Purkinje cell (primary cell): ENCODE measurements around the gene EXOSC2. TPM values are rescaled to one million over a fixed set of nuclear protein-coding genes. Genes with fewer than 3 reads are reported as not detected.

Source experiments
- polyA plus RNA-seq: library from polyadenylated mRNA; unstranded; fragments of >200 nt; fragmentation: Nextera tagmentation; gene quantifications from 2 replicates; pipeline ENCODE4 v1.2.1, GENCODE V29; 2014

The EXOSC2 gene, protein sequence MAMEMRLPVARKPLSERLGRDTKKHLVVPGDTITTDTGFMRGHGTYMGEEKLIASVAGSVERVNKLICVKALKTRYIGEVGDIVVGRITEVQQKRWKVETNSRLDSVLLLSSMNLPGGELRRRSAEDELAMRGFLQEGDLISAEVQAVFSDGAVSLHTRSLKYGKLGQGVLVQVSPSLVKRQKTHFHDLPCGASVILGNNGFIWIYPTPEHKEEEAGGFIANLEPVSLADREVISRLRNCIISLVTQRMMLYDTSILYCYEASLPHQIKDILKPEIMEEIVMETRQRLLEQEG
- polyA plus RNA-seq, result 15.2 and 18.6 TPM in 2 replicates

DNA sequence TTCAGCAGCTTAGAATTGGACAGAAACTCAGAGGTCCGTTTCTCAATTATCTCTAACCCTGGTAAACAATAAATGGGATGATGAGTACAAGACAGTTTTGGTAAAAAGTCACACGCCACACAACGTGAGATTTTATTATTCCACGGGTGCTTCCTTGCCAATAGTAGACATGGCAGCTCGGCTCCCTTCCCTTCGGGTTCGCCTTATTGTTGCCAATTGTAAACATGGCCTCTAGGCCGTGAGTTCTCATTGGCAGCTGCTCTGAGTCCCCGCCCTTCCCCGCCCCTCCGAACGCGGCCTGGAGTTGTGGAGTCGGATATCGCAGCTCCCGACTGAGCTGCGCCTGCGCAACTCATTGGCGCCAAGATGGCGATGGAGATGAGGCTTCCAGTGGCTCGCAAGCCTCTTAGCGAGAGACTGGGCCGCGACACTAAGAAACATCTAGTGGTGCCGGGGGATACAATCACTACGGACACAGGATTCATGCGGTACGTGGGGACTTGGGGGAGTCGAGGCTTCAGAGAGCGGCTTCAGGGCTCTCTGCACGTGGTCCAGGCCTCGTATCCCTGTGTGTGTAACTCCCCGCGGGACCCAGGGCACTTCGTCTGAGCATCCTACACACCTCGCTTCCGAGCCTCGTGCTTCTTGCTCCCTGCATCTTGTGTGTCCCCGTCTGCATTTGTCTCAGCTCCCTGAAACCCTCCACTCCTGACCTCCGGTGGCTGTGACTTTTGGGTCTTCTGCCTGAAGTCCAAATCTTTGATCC is at the start of gene EXOSC2:
Gene EXOSC2 (plus strand): TSS at position 355 of the 766 bp plus-strand sequence. CDS start 12 bp downstream, at position 367.

DNA sequence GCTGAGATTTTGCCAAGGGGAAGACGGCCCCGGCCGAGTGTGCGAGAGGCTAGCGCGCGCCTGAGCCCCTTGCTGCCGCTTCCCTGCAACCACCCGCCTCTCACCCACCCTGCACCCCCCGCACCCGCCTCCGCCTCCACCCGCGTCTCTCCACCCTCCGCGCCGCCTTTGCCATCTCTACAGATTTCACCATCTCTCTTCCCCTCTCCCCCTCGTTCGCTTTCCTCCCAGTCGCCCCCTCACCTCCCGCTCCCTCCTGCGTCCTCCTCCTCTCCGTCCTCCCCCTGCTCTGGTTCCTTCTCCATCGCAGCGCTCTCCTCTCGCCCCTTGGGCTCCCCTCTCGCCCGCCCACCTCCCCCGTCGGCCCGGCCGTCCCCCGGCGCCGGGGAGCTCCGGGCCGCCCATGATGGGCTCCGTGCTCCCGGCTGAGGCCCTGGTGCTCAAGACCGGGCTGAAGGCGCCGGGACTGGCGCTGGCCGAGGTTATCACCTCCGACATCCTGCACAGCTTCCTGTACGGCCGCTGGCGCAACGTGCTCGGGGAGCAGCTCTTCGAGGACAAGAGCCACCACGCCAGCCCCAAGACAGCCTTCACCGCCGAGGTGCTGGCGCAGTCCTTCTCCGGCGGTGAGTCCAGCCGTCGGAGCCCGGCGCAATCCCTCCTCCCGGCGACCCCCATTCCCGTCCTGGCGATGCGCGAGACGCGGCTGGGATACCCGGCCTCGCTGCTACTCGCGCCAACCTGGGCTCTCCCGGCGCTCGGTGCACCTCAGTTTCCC is 29.1 kb upstream of the EXOSC2 start, which contains the start of gene PRDM12:
Gene PRDM12 (plus strand): TSS at position 344 of the 778 bp plus-strand sequence. CDS start 60 bp downstream, at position 404.

Other genes with a start within 250 kb of the EXOSC2 start
- gene ASS1, start 248.8 kb upstream of the EXOSC2 start, polyA plus RNA-seq, result 18.5 and 32.0 TPM in 2 replicates
- gene FUBP3, start 114.2 kb upstream of the EXOSC2 start, polyA plus RNA-seq, result 17.2 and 17.3 TPM in 2 replicates
- gene PRDM12, start 29.2 kb upstream of the EXOSC2 start, polyA plus RNA-seq, result 0.41 and 0.44 TPM in 2 replicates
- gene ABL1, start 141.5 kb downstream of the EXOSC2 start, polyA plus RNA-seq, result 1.0 and 3.1 TPM in 2 replicates
- not detected in 2 replicates for gene QRFP, start 203.0 kb downstream of the EXOSC2 start, polyA plus RNA-seq
- gene FIBCD1, start 245.5 kb downstream of the EXOSC2 start, polyA plus RNA-seq, result not detected in 2 replicates